A673 (cell line): ENCODE results near the gene ZBED1. TPM values are rescaled to one million over a fixed set of nuclear protein-coding genes. Genes with fewer than 3 reads are reported as not detected.

Experiments
- BruUV-seq: library from RNA; stranded (reverse); fragments of 400-500 nt; replicated peaks from 2 replicates; lab custom pipeline; 2021; lab: Mats Ljungman, UMichigan
- CTCF ChIA-PET: fragments of 300-600 bp; sonication (Branson Sonifier 250); formaldehyde crosslinking; loops from one replicate; lab custom pipeline; 2022; ENCODE audit warnings: antibody characterized with exemption; lab: Charles Lee
- POLR2A ChIA-PET: fragments of 300-600 bp; sonication (Branson Sonifier 250); formaldehyde crosslinking; loops from one replicate; lab custom pipeline; 2022; ENCODE audit warnings: antibody characterized with exemption; ENCODE audit not compliant: low non-redundant PET; lab: Charles Lee
- DNase-seq: peaks from one replicate; pipeline ENCODE4 v3.0.0-alpha.2; 2015; ENCODE audit warnings: low spot score
- H3K27ac ChIP-seq: fragments of 200-600 bp; sonication (generic); 2 replicates; pipeline ENCODE4 v1.5.1; 2016; ENCODE audit warnings: mixed run types, low read depth, mild to moderate bottlenecking, mixed read lengths, antibody characterized with exemption, low read length; ENCODE audit not compliant: poor library complexity, severe bottlenecking
- H3K27me3 ChIP-seq: fragments of 200-600 bp; sonication (generic); replicated peaks from 2 replicates; pipeline ENCODE4 v1.6.1; 2017; ENCODE audit warnings: mixed run types, low read depth, mild to moderate bottlenecking, mixed read lengths, antibody characterized with exemption, low read length; ENCODE audit not compliant: insufficient read depth, poor library complexity
- H3K36me3 ChIP-seq: fragments of 200-600 bp; sonication (generic); 2 replicates; pipeline ENCODE4 v1.6.1; 2016; ENCODE audit warnings: mixed run types, mild to moderate bottlenecking, mixed read lengths, antibody characterized with exemption, low read length; ENCODE audit not compliant: insufficient read depth, poor library complexity, severe bottlenecking
- H3K4me1 ChIP-seq: fragments of 200-600 bp; sonication (generic); 2 replicates; pipeline ENCODE4 v1.6.1; 2017; ENCODE audit warnings: mixed run types, mild to moderate bottlenecking, mixed read lengths, antibody characterized with exemption, low read length; ENCODE audit not compliant: insufficient read depth, poor library complexity, severe bottlenecking
- H3K4me3 ChIP-seq: fragments of 200-600 bp; sonication (generic); 2 replicates; pipeline ENCODE4 v1.5.1; 2016; ENCODE audit warnings: low read depth, mixed run types, mild to moderate bottlenecking, mixed read lengths, low read length; ENCODE audit not compliant: poor library complexity, severe bottlenecking
- H3K9me3 ChIP-seq: fragments of 200-600 bp; sonication (generic); 2 replicates; pipeline ENCODE4 v1.6.1; 2016; ENCODE audit warnings: mixed run types, low read depth, mild to moderate bottlenecking, mixed read lengths, antibody characterized with exemption, low read length; ENCODE audit not compliant: poor library complexity, severe bottlenecking
- CTCF ChIP-seq: fragments of 300-800, 200-600 bp; sonication (generic); conservative IDR thresholded peaks from 2 replicates; pipeline ENCODE4 v1.5.1; 2017; ENCODE audit warnings: low read depth, mild to moderate bottlenecking, antibody characterized with exemption, low read length, moderate library complexity, mixed read lengths
- EZH2 ChIP-seq: fragments of 200-600 bp; sonication (generic); IDR thresholded peaks from 2 replicates; pipeline ENCODE4 v1.6.1; 2017; ENCODE audit warnings: borderline replicate concordance, low read depth, mild to moderate bottlenecking, mixed read lengths, antibody characterized with exemption, low read length; ENCODE audit not compliant: poor library complexity, severe bottlenecking
- intact Hi-C: fragments of 100-400 bp; cut with micrococcal nuclease; formaldehyde crosslinking; loops from one replicate; pipeline ENCODE4 v1.10.0; 2022; ENCODE audit not compliant: unreplicated experiment
- total RNA-seq: library from RNA; stranded (reverse); gene quantifications from 2 replicates; pipeline ENCODE4 v1.2.3, GENCODE V29; 2021

The ZBED1 gene
- total RNA-seq, 1 experiment from 2014 or later, result 37.6 TPM

- POLR2A ChIA-PET, result no interaction called here
- H3K4me1 ChIP-seq, result peaks cover 7% of the 10 kb centered on the region
Observed at GRCh38 chrX:2504706-2505332, 4.0 kb upstream of the ZBED1 start.

GRCh38 chrX:2503591-2504500 lies 3.1 kb upstream of the ZBED1 start:
- no peak for DNase-seq
- no peaks in the 10 kb centered on the region for H3K9me3 ChIP-seq
- H3K27ac ChIP-seq, result no peak overlapping the region
- peaks cover 17% of the 10 kb centered on the region for H3K4me1 ChIP-seq
- no peaks in the 10 kb centered on the region for H3K27me3 ChIP-seq
- ChIA-PET POLR2A (no interaction called here), CTCF (no interaction called here)
- H3K36me3 ChIP-seq, result no peaks in the 10 kb centered on the region
- H3K4me3 ChIP-seq, result no peak overlapping the region
- TF ChIP-seq CTCF (no peak), EZH2 (no peak)
- BruUV-seq, result no TSS peak
- intact Hi-C loops, result loop anchor here (10.0 kb wide), 1 partner anchor 71 kb away; no protein-coding TSS in a partner anchor

More at GRCh38 chrX:2504706-2505332, 4.0 kb upstream of the ZBED1 start:
- TF ChIP-seq EZH2 (no peak), CTCF (no peak)
- CTCF ChIA-PET, result no interaction called here
- no peak for DNase-seq
- H3K4me3 ChIP-seq, result no peak overlapping the region
- H3K27me3 ChIP-seq, result no peaks in the 10 kb centered on the region
- intact Hi-C loops, result loop anchor here (10.0 kb wide), 1 partner anchor 70 kb away; no protein-coding TSS in a partner anchor
- no peaks in the 10 kb centered on the region for H3K9me3 ChIP-seq
- no TSS peak for BruUV-seq
- no peaks in the 10 kb centered on the region for H3K36me3 ChIP-seq
- no peak overlapping the region for H3K27ac ChIP-seq

- Histone ChIP-seq H3K27me3 (no peaks in the 10 kb centered on the region), H3K27ac (no peak overlapping the region), H3K9me3 (no peaks in the 10 kb centered on the region), H3K4me1 (peaks cover 27% of the 10 kb centered on the region), H3K36me3 (no peaks in the 10 kb centered on the region), H3K4me3 (no peak overlapping the region)
- peak; percentile 52 for DNase-seq
- TF ChIP-seq EZH2 (no peak), CTCF (no peak)
- POLR2A ChIA-PET, result no interaction called here
- no TSS peak for BruUV-seq
- intact Hi-C loops, result loop anchor here (10.0 kb wide), 1 partner anchor 72 kb away; no protein-coding TSS in a partner anchor
- CTCF ChIA-PET, result no interaction called here
Observed at GRCh38 chrX:2502668-2503519, 2.1 kb upstream of the ZBED1 start.
